SHP77 treated with DMSO at 0.1 percent for 48 hours (cell line): ENCODE results near the gene CAPN10.

Experiments used
- DNase-seq: peaks from one replicate; lab custom pipeline; 2025; lab: John Stamatoyannopoulos, UW

CAPN10 gene

DNA sequence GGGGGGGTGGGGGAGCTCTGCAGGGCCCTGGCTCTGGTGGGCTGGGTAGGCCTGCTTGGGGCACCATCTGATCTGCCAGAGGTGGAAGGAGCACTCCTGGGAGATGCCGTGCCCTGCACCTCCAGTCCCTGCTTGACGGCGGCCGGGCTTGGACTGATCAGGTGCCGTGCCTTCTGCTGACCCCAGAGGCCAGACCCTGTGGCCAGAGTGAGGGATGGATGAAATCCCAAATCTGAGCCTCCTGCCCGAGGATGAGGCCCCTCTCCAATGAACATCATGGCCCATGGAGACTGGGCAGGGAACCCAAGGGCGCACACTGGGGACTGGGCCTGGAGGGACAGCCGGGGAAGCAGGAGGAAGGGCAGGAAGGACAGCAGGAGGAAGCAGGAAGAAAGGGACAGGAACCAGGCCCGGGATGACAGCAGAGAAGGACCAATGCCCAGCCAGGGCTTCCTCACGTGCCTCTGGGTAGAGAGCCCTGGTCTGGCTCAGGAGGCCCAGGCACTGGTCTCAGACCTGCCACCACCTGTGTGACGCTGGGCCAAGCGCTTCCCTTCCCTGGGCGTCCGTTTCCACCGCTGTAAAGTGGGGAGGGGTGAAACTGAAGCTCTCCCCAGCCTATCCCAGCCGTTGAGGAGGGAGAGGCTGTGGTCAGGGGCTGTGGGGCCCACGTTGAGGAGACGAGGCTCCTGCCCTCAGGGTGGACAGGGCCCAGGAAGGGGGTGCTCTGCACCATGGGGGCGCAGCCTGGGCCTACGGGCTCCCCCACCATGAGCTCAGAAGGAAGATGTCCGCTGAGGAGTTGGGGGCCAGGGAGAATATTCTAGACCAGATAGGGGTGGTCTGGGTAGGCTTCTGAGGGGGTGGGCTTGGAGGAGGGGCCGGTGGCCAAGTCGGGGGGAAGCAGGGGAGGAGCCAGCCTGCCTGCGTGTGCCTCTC lies 37.7 kb downstream of the CAPN10 start:
- DNase-seq: no peak

DNA sequence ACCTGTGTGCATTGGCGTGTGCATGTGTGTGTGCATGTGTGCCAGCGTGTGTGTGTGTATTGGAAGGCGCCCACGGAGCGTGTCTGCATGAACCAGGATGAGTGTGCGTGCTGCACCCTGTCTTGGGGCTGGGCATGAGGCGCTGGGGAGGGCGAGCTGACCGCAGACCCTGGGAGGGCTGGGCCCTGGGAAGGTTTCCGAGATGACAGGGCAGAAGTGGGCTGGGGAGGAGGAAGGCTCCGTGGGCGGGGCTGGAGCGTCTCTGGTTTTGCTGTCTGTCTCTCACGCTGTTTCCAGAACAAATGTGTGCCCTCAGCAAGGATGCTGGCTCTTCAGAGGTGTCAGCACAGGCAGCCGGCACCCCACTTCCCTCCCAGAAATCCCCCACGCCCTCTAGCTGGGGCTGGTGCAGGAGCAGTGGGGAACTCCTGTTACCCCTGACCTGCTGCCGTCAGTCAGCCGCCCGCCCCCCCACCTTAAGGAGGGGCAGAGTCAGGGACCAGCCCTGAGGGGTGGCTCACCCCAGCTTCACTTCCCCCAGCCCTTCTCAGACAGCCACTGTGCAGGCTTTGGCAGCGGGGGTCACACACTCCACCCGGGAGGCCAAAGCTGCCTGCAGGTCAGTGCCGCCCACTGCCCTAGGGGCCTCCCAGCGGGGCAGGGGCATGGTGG lies 38.6 kb downstream of the CAPN10 start, which contains the start of gene GPR35:
Gene GPR35, plus strand, starts transcription at position 531 of the 672 bp plus-strand sequence. CDS start 4,473 bp downstream, outside the sequence.
- DNase-seq: no peak

DNA sequence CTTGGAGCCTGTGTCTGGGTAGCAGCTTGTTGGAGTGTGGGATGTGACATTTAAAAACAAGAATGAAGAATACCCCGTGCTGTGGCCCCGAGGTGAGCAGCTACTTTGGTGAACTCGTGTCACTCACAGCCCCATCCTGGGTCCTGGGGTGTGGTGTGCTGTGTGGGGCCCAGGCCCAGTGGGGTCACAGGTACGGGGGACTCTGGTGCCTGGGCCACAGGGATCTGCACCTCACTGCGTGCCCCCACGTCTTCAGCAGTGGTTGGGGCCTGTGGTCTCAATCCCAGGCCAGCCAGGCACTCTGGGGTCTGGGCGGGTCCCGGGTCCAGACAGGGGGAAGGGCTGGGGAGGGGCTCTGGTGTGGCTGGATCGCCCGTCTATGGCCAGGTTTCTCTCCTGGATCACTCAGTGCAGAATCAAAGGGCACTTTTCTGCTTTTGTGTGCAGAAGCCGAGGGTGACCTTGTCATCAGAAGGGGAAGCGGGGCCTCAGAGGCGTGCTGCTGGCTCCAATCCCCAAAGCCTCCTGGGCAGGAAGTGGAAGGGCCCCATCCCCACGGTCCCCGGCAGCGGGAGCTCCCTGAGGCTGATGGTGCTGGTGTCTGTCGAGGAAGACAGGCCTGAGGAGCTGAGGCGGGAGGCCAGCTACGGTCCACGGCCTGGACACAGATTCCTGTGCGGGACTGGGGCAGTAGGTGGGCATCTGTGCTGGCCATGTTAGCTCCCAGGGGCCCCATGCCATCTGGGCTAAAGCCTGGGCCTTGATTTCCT lies 40.2 kb downstream of the CAPN10 start:
- DNase-seq: no peak

DNA sequence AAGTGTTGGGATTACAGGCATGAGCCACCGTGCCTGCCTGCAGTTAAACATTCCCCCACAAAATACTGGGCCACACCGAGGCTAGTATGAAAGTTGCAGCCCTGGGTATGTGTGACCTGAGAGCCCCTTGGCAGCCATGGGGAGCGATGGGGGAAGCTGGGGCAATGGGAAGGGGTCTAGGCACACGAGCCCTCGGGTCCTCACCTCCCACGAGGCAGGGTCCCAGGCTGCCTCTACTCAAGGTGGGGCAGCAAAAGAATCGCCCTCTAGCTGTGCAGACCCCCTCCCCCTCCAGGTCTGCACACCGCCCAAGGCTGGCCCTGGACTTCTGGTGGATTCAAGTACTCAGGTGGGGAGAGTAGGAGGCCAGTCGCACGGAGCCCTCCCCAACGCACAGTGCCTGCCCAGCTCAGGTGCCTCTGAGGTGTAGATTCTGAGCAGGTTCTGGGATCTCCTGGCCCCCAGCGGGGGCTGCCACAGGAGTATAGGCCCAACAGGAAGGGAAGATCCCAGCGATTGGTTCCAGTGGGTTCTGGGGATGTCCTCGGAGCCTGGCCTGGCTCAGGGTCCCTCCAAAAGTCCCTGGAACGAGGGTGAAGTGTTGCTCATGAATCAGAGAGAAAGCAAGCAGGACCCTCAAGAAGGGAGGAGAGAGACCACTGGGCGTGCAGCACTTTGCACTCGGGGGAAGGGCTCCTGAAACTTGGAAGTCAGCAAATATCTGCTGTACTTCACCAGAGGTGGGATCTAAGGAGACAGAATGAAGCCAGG lies 41.4 kb downstream of the CAPN10 start:
- DNase-seq: no peak

DNA sequence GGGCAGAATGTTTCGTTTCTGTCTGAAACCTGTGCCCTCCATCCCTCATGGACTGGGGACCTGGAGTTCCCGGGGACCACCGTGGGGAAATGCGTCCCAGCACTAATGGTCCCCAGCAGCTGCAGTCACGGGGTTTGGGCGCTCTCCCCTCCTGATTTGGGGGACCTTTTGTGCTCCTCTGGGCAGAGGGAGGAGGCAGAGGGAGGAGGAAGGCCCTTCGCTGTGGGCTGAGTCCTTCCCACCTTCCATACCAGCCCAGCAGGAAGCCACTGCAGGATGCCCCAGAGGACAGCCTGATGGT lies 41.9 kb downstream of the CAPN10 start:
- DNase-seq: no peak

DNA sequence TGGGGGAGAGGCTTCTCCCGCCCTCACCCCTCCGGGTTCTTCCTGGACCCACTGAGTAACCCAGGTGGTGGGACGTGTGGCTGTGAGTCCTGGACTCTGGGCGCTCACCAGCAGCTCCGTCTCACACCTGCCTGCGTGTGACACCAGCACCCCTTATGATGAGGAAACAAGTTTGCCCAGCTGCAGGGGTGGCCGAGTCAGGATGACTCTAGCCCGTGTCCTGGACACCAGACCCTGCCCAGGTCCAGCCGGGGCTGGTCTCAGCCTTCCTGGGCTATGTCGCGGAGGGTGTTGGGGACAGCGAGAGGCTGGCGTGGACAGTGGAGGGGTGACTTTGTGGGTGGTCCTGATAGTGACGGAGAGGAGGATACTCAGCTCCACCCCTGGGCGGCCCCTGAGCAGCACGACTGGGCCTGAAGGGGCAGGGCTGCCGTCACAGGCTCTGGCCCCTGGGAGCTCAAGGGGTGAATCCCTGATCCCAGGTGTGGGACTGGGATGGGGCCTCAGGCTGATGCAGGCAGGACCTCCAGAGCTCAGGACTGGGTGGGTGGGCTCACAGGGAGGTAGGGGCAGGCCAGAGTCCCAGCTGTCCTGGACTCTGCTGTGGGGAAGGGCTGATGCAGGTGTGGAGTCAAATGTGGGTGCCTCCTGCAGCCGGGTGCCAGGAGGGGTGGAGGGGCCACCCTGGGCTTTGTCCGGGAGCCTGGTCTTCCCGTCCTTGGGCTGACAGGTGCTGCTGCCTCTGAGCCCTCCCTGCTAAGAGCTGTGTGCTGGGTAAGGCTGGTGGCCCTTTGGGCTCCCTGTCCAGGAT lies 42.5 kb downstream of the CAPN10 start:
- no peak for DNase-seq

DNA sequence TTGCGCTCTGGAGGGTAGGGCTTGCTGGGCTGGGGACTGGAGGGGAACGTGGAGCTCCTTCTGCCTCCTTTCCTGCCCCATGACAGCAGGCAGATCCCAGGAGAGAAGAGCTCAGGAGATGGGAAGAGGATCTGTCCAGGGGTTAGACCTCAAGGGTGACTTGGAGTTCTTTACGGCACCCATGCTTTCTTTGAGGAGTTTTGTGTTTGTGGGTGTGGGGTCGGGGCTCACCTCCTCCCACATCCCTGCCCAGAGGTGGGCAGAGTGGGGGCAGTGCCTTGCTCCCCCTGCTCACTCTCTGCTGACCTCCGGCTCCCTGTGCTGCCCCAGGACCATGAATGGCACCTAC lies 43.1 kb downstream of the CAPN10 start:
- DNase-seq: no peak

DNA sequence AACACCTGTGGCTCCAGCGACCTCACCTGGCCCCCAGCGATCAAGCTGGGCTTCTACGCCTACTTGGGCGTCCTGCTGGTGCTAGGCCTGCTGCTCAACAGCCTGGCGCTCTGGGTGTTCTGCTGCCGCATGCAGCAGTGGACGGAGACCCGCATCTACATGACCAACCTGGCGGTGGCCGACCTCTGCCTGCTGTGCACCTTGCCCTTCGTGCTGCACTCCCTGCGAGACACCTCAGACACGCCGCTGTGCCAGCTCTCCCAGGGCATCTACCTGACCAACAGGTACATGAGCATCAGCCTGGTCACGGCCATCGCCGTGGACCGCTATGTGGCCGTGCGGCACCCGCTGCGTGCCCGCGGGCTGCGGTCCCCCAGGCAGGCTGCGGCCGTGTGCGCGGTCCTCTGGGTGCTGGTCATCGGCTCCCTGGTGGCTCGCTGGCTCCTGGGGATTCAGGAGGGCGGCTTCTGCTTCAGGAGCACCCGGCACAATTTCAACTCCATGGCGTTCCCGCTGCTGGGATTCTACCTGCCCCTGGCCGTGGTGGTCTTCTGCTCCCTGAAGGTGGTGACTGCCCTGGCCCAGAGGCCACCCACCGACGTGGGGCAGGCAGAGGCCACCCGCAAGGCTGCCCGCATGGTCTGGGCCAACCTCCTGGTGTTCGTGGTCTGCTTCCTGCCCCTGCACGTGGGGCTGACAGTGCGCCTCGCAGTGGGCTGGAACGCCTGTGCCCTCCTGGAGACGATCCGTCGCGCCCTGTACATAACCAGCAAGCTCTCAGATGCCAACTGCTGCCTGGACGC lies 43.6 kb downstream of the CAPN10 start:
- no peak for DNase-seq

DNA sequence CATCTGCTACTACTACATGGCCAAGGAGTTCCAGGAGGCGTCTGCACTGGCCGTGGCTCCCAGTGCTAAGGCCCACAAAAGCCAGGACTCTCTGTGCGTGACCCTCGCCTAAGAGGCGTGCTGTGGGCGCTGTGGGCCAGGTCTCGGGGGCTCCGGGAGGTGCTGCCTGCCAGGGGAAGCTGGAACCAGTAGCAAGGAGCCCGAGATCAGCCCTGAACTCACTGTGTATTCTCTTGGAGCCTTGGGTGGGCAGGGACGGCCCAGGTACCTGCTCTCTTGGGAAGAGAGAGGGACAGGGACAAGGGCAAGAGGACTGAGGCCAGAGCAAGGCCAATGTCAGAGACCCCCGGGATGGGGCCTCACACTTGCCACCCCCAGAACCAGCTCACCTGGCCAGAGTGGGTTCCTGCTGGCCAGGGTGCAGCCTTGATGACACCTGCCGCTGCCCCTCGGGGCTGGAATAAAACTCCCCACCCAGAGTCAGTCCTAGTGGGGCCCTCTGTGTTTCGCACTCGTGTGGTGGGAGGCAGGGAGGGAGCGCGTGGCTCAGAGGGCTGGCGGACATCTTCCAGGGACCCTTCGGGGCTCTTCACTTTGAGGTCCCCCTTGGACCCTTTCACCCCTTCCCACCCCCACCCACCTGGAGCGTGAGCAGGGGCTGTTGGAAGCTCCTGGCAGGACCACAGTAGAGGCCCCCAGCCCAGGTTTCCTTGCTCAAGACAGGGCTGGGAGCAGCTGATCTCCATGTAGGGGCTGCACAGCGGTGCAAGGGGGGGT lies 44.4 kb downstream of the CAPN10 start:
- DNase-seq: no peak

DNA sequence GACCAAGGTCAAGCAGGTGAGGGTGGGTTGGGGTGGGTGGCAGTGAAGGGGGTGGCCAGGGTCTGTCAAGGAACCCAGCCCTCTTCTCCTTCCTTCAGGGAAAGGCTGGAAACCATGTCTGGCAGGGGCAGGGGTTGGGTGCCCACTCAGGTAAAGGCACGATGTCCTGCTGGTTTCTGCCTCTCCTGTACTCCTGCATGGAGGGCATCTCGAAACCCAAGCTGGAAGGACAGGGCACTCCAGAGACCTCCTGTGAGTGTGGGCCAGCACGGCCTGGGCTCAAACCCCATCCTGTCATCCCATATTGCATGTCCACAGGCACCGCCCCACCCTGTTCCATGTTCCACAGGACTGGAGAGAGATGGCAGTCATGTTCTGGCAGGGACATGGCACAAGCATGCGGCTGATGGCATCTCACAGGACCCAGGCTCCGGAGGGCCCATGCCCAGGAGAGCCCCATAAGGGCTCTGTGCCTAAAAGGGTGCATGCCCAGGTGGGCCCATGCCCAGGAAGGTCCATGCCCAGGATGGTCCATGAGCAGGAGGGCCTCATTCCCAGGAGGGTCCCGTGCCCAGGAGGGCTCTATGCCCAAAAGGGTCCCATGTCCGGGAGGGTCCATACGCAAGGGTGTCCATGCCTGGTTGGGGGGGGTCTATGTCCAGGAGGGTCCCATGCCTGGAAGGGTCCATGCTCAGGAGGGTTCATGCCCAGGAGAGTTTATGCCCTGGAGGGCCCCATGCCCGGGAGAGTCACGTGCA lies 45.2 kb downstream of the CAPN10 start:
- DNase-seq: no peak

DNA sequence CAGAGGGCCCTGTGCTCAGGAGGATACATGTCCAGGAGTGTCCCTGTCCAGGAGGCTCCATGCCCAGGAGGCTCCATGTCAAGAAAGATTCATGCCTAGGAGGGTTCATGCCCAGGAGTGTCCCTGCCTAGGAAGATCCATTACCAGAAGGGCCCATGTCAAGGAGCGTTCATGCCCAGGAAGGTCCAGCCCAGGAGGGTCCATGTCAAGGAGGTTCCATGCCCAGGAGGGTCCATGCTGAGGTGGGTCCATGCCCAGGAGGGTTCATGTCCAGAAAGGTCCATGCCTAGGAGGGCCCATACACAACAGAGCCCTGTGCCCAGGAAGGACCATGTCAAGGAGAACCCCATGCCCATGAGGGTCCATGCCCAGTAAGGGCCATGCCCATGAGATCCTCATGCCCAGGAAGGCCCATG lies 45.8 kb downstream of the CAPN10 start:
- no peak for DNase-seq

DNA sequence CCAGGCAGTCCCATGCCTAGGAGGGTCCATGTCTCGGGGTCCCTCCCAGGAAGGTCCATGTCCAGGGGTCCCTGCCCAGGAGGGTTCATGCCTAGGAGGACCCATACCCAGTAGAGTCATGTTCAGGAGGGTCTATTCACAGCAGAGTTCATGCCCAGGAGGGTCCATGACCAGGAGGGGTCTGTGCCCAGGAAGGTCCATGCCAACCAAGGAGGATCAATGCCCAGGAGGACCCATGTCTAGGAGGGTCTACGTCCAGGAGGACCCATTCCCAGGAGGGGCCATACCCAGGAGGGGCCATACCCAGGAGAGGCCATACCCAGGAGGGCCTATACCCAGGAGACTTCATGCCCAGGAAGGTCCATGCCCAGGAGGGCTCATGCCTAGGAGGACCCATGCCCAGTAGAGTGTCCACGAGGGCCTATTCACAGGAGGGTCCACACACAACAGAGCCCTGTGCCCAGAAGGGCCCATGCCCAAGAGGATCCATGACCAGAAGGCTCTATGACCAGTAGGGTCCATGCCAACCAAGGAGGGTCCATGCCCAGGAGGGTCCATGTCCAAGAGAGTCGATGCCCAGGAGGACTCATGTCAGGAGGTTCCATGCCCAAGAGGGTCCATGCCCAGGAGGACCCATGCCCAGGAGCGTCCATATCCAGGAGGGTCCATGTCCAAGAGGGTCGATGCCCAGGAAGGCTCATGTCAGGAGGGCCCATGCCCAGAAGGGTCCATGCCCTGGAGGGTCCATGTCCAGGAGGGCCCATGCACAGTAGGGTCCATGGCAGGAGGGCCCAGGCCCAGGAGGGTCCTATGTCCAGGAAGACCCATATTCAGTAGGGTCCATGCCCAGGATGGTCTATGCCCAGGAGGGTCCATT lies 48.8 kb downstream of the CAPN10 start:
- DNase-seq: no peak

DNA sequence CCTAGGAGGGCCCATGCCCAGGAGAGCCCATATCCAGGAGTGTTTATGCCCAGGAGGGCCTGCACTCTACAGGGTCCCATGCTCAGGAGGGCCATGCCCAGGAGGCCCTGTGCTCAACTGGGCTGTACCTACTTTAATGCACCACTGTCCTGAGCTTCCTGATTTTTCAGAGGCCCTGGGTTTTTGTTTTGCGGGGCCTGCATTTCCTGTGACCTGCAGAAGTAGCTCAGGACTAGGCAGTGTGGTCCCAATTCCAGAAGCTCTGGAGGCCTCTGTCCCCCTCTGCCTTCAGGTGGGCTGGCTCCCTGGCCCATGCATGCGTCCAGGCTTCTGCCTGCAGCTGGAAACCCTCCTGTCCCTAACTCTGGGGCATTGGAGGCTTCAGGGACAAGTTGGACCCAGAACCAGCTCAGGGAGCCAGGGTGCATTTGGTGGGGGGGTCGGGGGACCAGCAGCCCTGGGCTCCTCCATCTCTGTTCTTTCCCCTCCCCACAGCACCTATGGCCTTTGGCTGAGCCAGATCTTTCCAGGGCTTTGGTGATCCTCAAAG lies 49.5 kb downstream of the CAPN10 start:
- no peak for DNase-seq

DNA sequence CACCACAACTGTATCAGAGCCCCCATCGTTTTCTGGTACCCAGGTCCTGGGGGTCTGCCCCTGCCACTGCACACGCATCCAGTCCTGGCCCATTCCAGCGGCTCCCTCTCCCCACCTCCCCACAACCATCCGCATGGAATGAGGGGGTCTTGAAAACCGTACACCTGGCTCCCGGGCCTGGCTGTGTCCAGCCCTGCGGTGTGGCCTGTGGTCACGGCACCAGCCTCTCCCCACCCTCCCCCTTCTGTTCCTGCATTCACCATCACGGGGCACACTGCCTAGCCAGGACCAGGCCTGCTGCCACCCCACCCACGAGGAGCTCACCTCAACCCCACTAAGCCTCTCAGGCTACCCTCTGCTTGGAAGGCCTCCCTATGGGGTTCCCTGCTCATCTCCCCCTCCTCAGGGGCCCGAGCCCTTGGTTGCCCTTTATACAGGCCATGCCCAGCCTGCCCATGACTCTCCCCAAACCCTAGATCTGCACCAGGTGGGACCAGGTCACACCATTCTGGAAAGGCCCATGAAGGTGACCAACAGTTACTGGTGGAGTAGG lies 50.1 kb downstream of the CAPN10 start:
- no peak for DNase-seq

DNA sequence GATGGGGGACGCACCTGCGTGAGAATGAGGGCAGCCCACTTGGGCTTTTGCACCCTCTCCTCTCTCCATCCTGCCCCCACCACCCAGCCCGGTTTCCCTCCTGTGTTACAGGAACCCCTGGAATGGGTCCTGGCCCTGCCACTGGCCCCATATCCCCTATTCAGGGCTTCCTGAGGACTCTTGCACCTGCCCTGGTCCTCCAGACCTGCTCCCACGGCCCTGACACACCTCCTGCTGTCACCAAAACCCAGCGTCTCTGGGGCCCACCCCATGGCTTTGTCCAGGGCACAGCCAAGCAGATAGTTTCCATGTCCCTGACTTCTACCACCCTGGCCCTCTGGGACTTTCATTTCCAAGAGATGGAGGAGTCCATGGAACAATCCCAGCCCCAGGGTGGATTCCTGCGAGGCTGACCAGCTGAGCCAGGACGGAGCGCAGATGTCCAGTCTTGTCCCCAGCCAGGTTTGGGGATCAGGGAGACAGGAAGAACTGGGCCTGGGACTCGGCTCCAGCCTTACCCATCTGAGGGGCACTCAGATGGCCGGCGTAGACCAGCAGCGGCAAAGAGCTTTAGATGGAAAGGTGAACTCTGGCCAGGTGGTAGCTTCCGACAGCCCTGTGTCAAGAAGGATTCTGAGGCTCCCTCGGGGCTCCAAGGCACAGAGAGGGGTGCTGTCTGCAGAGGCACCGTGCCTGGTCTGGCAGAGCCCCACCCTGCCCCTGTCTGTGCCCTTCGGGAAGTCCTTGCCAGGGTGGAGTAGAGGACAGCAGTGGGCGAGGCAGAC lies 50.8 kb downstream of the CAPN10 start:
- DNase-seq: no peak

DNA sequence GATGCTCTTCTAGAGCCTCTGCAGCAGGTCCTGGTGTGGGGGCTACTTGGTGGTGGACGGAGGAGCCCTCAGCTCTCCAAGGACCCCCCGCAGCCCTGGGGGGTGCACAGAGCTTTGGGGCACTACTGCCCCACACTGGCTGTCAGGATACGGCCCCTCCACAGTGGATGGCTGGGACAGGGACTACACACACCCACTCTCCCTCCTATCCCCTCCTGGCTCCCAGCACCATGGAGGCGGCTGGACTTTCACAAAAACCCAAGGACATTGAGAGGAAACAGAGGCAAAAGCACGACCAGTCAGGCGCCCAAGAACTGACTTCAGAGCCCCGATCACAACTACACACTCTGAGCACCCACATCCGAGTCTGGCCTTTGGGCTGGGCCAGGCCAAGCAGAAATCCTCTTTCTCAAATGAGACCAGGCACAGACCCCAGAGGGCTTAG lies 51.4 kb downstream of the CAPN10 start:
- no peak for DNase-seq
